H1 (cell line): ENCODE results near the gene DSCAM. TPM values are rescaled to one million over a fixed set of nuclear protein-coding genes. Genes with fewer than 3 reads are reported as not detected.

ENCODE experiments used
- EGR1 ChIP-seq: IDR thresholded peaks from 2 replicates; pipeline ENCODE4 v1.6.1; 2011; ENCODE audit warnings: low read depth, low read length, borderline replicate concordance
- EZH2 ChIP-seq: fragments of 200-600 bp; sonication (generic); IDR thresholded peaks from 2 replicates; pipeline ENCODE4 v1.7.1; 2012; ENCODE audit warnings: low read depth, mild to moderate bottlenecking, moderate library complexity, low read length, inconsistent platforms; ENCODE audit not compliant: severe bottlenecking
- NRF1 ChIP-seq: IDR thresholded peaks from 2 replicates; pipeline ENCODE4 v1.6.1; 2011; ENCODE audit warnings: mild to moderate bottlenecking, low read depth, low read length, improper control_type of control experiment
- RAD21 ChIP-seq, 2 experiments: IDR thresholded peaks in 1 of 2; conservative IDR thresholded peaks in 1 of 2; 2 replicates each; pipeline ENCODE4 v1.6.1; 2011; ENCODE audit warnings: low read depth in 2 of 2, low read length in 2 of 2, improper control_type of control experiment in 1 of 2, inconsistent platforms in 1 of 2, mild to moderate bottlenecking in 1 of 2, moderate library complexity in 1 of 2
- RNF2 ChIP-seq: fragments of 200-900, 300-1000 bp; sonication (generic); IDR thresholded peaks from 2 replicates; pipeline ENCODE4 v1.7.1; 2016; ENCODE audit warnings: borderline replicate concordance, low read depth, mild to moderate bottlenecking, antibody characterized with exemption, low read length; ENCODE audit not compliant: poor library complexity, severe bottlenecking; ENCODE audit errors: missing control alignments
- polyA plus RNA-seq, 7 experiments: library from polyadenylated mRNA; depleted of rRNA in 3 of 7; stranded (reverse) in 5 of 7; unstranded in 2 of 7; fragments of >200 nt in 5 of 7; fragments of 200-250 nt in 2 of 7; gene quantifications; 1 replicate in 5 of 7; 2 replicates in 1 of 7; 4 replicates in 1 of 7; pipeline versions ENCODE4 v1.2.1 to v1.2.3, GENCODE V29; 2011 to 2013; ENCODE audit warnings: missing spikeins in 2 of 7, mixed read lengths in 2 of 7
- total RNA-seq: library from RNA; stranded (reverse); fragmentation: NEBNext Ultra II Directional; extraction: Animal tissue kit (Norgen Biotek cat#: 25700); gene quantifications from 2 replicates; pipeline ENCODE4 v1.2.1, GENCODE V29; 2021
- TF ChIP-seq, protein P1 (sequence below): IDR thresholded peaks from 2 replicates; pipeline ENCODE4 v1.6.1; 2011; ENCODE audit warnings: low read depth, mild to moderate bottlenecking, low read length; ENCODE audit not compliant: insufficient read depth
- TF ChIP-seq, protein P2 (sequence below): fragments of 300-600 bp; sonication (generic); IDR thresholded peaks from 2 replicates; pipeline ENCODE4 v1.7.1; 2012; ENCODE audit warnings: low read length, moderate library complexity, mild to moderate bottlenecking, inconsistent platforms; ENCODE audit not compliant: insufficient replicate concordance

DSCAM gene
- total and polyA plus RNA-seq, 2 of the 8 experiments (the other 6 are each of a cell fraction or from before 2014, with no cell fraction given), result 0.02 to 0.15 TPM

- TF ChIP-seq NRF1 (no peak), RAD21 (IDR thresholded peaks at IDR 0.05 in 1 of 2, conservative IDR thresholded peaks at IDR 0.05 in 1 of 2; ENCODE audit: low read depth in 2 of 2, low read length in 2 of 2) (no peak), RNF2 (no peak), EGR1 (no peak), EZH2 (no peak)
- TF ChIP-seq, protein P1, sequence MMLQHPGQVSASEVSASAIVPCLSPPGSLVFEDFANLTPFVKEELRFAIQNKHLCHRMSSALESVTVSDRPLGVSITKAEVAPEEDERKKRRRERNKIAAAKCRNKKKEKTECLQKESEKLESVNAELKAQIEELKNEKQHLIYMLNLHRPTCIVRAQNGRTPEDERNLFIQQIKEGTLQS, result no peak
- TF ChIP-seq, protein P2, sequence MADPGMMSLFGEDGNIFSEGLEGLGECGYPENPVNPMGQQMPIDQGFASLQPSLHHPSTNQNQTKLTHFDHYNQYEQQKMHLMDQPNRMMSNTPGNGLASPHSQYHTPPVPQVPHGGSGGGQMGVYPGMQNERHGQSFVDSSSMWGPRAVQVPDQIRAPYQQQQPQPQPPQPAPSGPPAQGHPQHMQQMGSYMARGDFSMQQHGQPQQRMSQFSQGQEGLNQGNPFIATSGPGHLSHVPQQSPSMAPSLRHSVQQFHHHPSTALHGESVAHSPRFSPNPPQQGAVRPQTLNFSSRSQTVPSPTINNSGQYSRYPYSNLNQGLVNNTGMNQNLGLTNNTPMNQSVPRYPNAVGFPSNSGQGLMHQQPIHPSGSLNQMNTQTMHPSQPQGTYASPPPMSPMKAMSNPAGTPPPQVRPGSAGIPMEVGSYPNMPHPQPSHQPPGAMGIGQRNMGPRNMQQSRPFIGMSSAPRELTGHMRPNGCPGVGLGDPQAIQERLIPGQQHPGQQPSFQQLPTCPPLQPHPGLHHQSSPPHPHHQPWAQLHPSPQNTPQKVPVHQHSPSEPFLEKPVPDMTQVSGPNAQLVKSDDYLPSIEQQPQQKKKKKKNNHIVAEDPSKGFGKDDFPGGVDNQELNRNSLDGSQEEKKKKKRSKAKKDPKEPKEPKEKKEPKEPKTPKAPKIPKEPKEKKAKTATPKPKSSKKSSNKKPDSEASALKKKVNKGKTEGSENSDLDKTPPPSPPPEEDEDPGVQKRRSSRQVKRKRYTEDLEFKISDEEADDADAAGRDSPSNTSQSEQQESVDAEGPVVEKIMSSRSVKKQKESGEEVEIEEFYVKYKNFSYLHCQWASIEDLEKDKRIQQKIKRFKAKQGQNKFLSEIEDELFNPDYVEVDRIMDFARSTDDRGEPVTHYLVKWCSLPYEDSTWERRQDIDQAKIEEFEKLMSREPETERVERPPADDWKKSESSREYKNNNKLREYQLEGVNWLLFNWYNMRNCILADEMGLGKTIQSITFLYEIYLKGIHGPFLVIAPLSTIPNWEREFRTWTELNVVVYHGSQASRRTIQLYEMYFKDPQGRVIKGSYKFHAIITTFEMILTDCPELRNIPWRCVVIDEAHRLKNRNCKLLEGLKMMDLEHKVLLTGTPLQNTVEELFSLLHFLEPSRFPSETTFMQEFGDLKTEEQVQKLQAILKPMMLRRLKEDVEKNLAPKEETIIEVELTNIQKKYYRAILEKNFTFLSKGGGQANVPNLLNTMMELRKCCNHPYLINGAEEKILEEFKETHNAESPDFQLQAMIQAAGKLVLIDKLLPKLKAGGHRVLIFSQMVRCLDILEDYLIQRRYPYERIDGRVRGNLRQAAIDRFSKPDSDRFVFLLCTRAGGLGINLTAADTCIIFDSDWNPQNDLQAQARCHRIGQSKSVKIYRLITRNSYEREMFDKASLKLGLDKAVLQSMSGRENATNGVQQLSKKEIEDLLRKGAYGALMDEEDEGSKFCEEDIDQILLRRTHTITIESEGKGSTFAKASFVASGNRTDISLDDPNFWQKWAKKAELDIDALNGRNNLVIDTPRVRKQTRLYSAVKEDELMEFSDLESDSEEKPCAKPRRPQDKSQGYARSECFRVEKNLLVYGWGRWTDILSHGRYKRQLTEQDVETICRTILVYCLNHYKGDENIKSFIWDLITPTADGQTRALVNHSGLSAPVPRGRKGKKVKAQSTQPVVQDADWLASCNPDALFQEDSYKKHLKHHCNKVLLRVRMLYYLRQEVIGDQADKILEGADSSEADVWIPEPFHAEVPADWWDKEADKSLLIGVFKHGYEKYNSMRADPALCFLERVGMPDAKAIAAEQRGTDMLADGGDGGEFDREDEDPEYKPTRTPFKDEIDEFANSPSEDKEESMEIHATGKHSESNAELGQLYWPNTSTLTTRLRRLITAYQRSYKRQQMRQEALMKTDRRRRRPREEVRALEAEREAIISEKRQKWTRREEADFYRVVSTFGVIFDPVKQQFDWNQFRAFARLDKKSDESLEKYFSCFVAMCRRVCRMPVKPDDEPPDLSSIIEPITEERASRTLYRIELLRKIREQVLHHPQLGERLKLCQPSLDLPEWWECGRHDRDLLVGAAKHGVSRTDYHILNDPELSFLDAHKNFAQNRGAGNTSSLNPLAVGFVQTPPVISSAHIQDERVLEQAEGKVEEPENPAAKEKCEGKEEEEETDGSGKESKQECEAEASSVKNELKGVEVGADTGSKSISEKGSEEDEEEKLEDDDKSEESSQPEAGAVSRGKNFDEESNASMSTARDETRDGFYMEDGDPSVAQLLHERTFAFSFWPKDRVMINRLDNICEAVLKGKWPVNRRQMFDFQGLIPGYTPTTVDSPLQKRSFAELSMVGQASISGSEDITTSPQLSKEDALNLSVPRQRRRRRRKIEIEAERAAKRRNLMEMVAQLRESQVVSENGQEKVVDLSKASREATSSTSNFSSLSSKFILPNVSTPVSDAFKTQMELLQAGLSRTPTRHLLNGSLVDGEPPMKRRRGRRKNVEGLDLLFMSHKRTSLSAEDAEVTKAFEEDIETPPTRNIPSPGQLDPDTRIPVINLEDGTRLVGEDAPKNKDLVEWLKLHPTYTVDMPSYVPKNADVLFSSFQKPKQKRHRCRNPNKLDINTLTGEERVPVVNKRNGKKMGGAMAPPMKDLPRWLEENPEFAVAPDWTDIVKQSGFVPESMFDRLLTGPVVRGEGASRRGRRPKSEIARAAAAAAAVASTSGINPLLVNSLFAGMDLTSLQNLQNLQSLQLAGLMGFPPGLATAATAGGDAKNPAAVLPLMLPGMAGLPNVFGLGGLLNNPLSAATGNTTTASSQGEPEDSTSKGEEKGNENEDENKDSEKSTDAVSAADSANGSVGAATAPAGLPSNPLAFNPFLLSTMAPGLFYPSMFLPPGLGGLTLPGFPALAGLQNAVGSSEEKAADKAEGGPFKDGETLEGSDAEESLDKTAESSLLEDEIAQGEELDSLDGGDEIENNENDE, result no peak
Measured at GRCh38 chr21:40846103-40846502, 855 bp downstream of the DSCAM start (continued).
